HepG2 (cell line): Measurements from ENCODE around the gene BCO1. TPM values are rescaled to one million over a fixed set of nuclear protein-coding genes. Genes with fewer than 3 reads are reported as not detected.

ENCODE experiments used
- ARHGAP35 ChIP-seq: sonication (generic); formaldehyde crosslinking; IDR thresholded peaks from 2 replicates; pipeline ENCODE4 v1.9.0; 2022; ENCODE audit warnings: mild to moderate bottlenecking, inconsistent platforms, moderate library complexity, missing genetic modification reagents, borderline replicate concordance
- CHD2 ChIP-seq: IDR thresholded peaks from 2 replicates; pipeline ENCODE4 v1.6.1; 2011; ENCODE audit warnings: low read depth, low read length, improper control_type of control experiment
- DPF2 ChIP-seq: sonication (generic); formaldehyde crosslinking; IDR thresholded peaks from 2 replicates; pipeline ENCODE4 v1.4.0; 2020; ENCODE audit warnings: mild to moderate bottlenecking, low read depth, missing genetic modification reagents, borderline replicate concordance
- ELF1 ChIP-seq: sonication (generic); formaldehyde crosslinking; IDR thresholded peaks from 2 replicates; pipeline ENCODE4 v1.4.0; 2020; ENCODE audit warnings: missing genetic modification reagents
- HOXA3 ChIP-seq: sonication (generic); formaldehyde crosslinking; IDR thresholded peaks from 2 replicates; pipeline ENCODE4 v1.5.0; 2020; ENCODE audit warnings: missing genetic modification reagents
- KAT8 ChIP-seq: IDR thresholded peaks from 2 replicates; pipeline ENCODE4 v1.6.1; 2016; ENCODE audit warnings: missing genetic modification reagents, missing compliant biosample characterization
- MEF2D ChIP-seq: sonication (generic); formaldehyde crosslinking; IDR thresholded peaks from 2 replicates; pipeline ENCODE4 v1.5.1; 2020; ENCODE audit warnings: mild to moderate bottlenecking, missing genetic modification reagents
- PHF8 ChIP-seq: sonication (generic); formaldehyde crosslinking; IDR thresholded peaks from 2 replicates; pipeline ENCODE4 v1.5.0; 2020; ENCODE audit warnings: missing genetic modification reagents
- POLR2A ChIP-seq, 2 experiments: IDR thresholded peaks; 2 replicates each; pipeline ENCODE4 v1.6.1; 2011; ENCODE audit warnings: low read depth in 2 of 2, low read length in 2 of 2, mild to moderate bottlenecking in 1 of 2, moderate library complexity in 1 of 2; ENCODE audit not compliant: insufficient read depth in 1 of 2
- RNF2 ChIP-seq: fragments of 450-650 bp; conservative IDR thresholded peaks from 2 replicates; pipeline ENCODE4 v1.6.1; 2016; ENCODE audit warnings: low read depth
- RXRA ChIP-seq: sonication (generic); formaldehyde crosslinking; IDR thresholded peaks from 2 replicates; pipeline ENCODE4 v1.5.1; 2020; ENCODE audit warnings: missing genetic modification reagents
- SOX5 ChIP-seq: IDR thresholded peaks from 2 replicates; pipeline ENCODE4 v1.6.1; 2016; ENCODE audit warnings: borderline replicate concordance
- SP140L ChIP-seq: sonication (generic); formaldehyde crosslinking; IDR thresholded peaks from 2 replicates; pipeline ENCODE4 v1.4.0; 2020; ENCODE audit warnings: missing genetic modification reagents, borderline replicate concordance
- TCF7 ChIP-seq: sonication (generic); IDR thresholded peaks from 2 replicates; pipeline ENCODE4 v1.6.1; 2016; ENCODE audit warnings: antibody characterized with exemption, low read depth
- TEAD3 ChIP-seq: optimal IDR thresholded peaks from 2 replicates; pipeline ENCODE3; 2016; ENCODE audit warnings: borderline replicate concordance
- YY1 ChIP-seq: IDR thresholded peaks from 2 replicates; pipeline ENCODE4 v1.6.1; 2011; ENCODE audit warnings: low read length, low read depth, moderate library complexity, mild to moderate bottlenecking; ENCODE audit not compliant: insufficient read depth, insufficient replicate concordance
- ZNF142 ChIP-seq: sonication (generic); formaldehyde crosslinking; IDR thresholded peaks from 2 replicates; pipeline ENCODE4 v1.4.0; 2020; ENCODE audit warnings: missing genetic modification reagents
- ZNF33B ChIP-seq: sonication (generic); formaldehyde crosslinking; IDR thresholded peaks from 2 replicates; pipeline ENCODE4 v1.5.1; 2020; ENCODE audit warnings: mild to moderate bottlenecking, missing genetic modification reagents
- ZNF572 ChIP-seq: sonication (generic); formaldehyde crosslinking; IDR thresholded peaks from 2 replicates; pipeline ENCODE4 v1.5.1; 2020; ENCODE audit warnings: mild to moderate bottlenecking, missing genetic modification reagents
- ZNF709 ChIP-seq: sonication (generic); formaldehyde crosslinking; IDR thresholded peaks from 2 replicates; pipeline ENCODE4 v1.5.0; 2020; ENCODE audit warnings: mild to moderate bottlenecking, missing genetic modification reagents
- polyA plus RNA-seq, 8 experiments: library from polyadenylated mRNA; depleted of rRNA in 3 of 8; stranded (reverse) in 7 of 8; unstranded in 1 of 8; fragments of >200 nt; fragmentation: Illumina TruSeq in 4 of 8; extraction: Trizol in 4 of 8; gene quantifications; 2 replicates each; pipeline versions ENCODE4 v1.2.1 to v1.2.3, GENCODE V29; 2011 to 2016; ENCODE audit warnings: low read depth in 4 of 8, missing spikeins in 1 of 8, mixed read lengths in 1 of 8; ENCODE audit not compliant: insufficient read depth in 1 of 8
- total RNA-seq, 5 experiments: library from RNA; depleted of rRNA; stranded (reverse); fragments of >200 nt; fragmentation: Illumina TruSeq; extraction: Trizol; gene quantifications; 2 replicates each; pipeline ENCODE4 v1.2.3, GENCODE V29; 2016; ENCODE audit warnings: low read depth in 1 of 5
- TF ChIP-seq, protein P1 (sequence below): sonication (generic); IDR thresholded peaks from 2 replicates; pipeline ENCODE4 v1.6.1; 2016; ENCODE audit warnings: low read depth, borderline replicate concordance
- TF ChIP-seq, protein P2 (sequence below): sonication (generic); formaldehyde crosslinking; IDR thresholded peaks from 2 replicates; pipeline ENCODE4 v1.8.0; 2022; ENCODE audit warnings: mild to moderate bottlenecking, missing genetic modification reagents; ENCODE audit not compliant: insufficient replicate concordance

Gene BCO1
- total and polyA plus RNA-seq, 2 of the 13 experiments (the other 11 are each of a cell fraction or from before 2014, with no cell fraction given): 0.11 TPM; not detected in 1

- TF ChIP-seq, protein P1, sequence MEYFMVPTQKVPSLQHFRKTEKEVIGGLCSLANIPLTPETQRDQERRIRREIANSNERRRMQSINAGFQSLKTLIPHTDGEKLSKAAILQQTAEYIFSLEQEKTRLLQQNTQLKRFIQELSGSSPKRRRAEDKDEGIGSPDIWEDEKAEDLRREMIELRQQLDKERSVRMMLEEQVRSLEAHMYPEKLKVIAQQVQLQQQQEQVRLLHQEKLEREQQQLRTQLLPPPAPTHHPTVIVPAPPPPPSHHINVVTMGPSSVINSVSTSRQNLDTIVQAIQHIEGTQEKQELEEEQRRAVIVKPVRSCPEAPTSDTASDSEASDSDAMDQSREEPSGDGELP: peak; percentile 67; the same call in 1 of the 2 replicates
- TF ChIP-seq ZNF709 (CRISPR knock-in tag) (peak; percentile 30; the same call in 1 of the 2 replicates), RNF2 (0 out of 2 replicates have a peak, but pooled peaks have one; percentile 17), SP140L (CRISPR knock-in tag) (0 out of 2 replicates have a peak, but pooled peaks have one; percentile 10), TEAD3 (CRISPR knock-in tag) (peak; percentile 76), POLR2A (IDR thresholded peaks at IDR 0.05; ENCODE audit: insufficient read depth in 1 of 2, low read depth in 2 of 2, low read length in 2 of 2) (peak in 1 of 2 experiments; percentile 28; a peak in 1 of 4 replicates), HOXA3 (CRISPR knock-in tag) (peak; percentile 45; the same call in 1 of the 2 replicates), CHD2 (no peak), SOX5 (CRISPR knock-in tag) (peak; percentile 25; the same call in 1 of the 2 replicates), ELF1 (CRISPR knock-in tag) (no peak), TCF7 (0 out of 2 replicates have a peak, but pooled peaks have one; percentile 15), ZNF33B (CRISPR knock-in tag) (no peak), PHF8 (CRISPR knock-in tag) (no peak), ZNF572 (0 out of 2 replicates have a peak, but pooled peaks have one; percentile 32), RXRA (CRISPR knock-in tag) (no peak), YY1 (peak; percentile 37), DPF2 (CRISPR knock-in tag) (no peak), ARHGAP35 (CRISPR knock-in tag) (0 out of 2 replicates have a peak, but pooled peaks have one; percentile 18), MEF2D (CRISPR knock-in tag) (peak; percentile 14; the same call in 1 of the 2 replicates), ZNF142 (CRISPR knock-in tag) (no peak), KAT8 (CRISPR knock-in tag) (peak; percentile 45; the same call in 1 of the 2 replicates)
- TF ChIP-seq, protein P2, sequence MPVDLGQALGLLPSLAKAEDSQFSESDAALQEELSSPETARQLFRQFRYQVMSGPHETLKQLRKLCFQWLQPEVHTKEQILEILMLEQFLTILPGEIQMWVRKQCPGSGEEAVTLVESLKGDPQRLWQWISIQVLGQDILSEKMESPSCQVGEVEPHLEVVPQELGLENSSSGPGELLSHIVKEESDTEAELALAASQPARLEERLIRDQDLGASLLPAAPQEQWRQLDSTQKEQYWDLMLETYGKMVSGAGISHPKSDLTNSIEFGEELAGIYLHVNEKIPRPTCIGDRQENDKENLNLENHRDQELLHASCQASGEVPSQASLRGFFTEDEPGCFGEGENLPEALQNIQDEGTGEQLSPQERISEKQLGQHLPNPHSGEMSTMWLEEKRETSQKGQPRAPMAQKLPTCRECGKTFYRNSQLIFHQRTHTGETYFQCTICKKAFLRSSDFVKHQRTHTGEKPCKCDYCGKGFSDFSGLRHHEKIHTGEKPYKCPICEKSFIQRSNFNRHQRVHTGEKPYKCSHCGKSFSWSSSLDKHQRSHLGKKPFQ (CRISPR knock-in tag): peak; percentile 56
Observed at GRCh38 chr16:81313701-81314602, 75.5 kb downstream of the BCO1 start (continued).
